BLaER1 treated with 17β-estradiol and CSF1 and Interleukin-3, amounts not matched to agents 10 nM and 100 nM (cell line): ENCODE measurements around the gene PDGFB.
A peak's percentile ranks its signal among the peaks of the same experiment; 100 is the strongest.

Experiments
- H3K27ac ChIP-seq, 11 experiments: shearing (Covaris generic); formaldehyde crosslinking; 2 replicates each; pipeline ENCODE4 v1.8.1; 2022
- H3K27me3 ChIP-seq, 11 experiments: shearing (Covaris generic); formaldehyde crosslinking; 2 replicates each; pipeline ENCODE4 v1.8.1; 2022
- H3K36me3 ChIP-seq, 11 experiments: shearing (Covaris generic); formaldehyde crosslinking; 2 replicates each; pipeline ENCODE4 v1.8.1; 2022
- H3K4me1 ChIP-seq, 10 experiments: shearing (Covaris generic); formaldehyde crosslinking; 2 replicates each; pipeline ENCODE4 v1.8.1; 2022
- H3K4me2 ChIP-seq, 11 experiments: shearing (Covaris generic); formaldehyde crosslinking; 2 replicates each; pipeline ENCODE4 v1.8.1; 2022
- H3K4me3 ChIP-seq, 10 experiments: shearing (Covaris generic); formaldehyde crosslinking; 2 replicates each; pipeline ENCODE4 v1.8.1; 2022
- H3K9ac ChIP-seq, 11 experiments: shearing (Covaris generic); formaldehyde crosslinking; 2 replicates each; pipeline ENCODE4 v1.8.1; 2022
- H3K9me3 ChIP-seq, 11 experiments: shearing (Covaris generic); formaldehyde crosslinking; replicated peaks in 1 of 11; 2 replicates each; pipeline ENCODE4 v1.8.1; 2022
- H4K20me1 ChIP-seq, 11 experiments: shearing (Covaris generic); formaldehyde crosslinking; 2 replicates each; pipeline ENCODE4 v1.8.1; 2022
- Cebpa-rat ChIP-seq, 11 experiments: shearing (Covaris generic); IDR thresholded peaks; 2 replicates each; pipeline ENCODE4 v1.8.1; 2022

The PDGFB gene

DNA sequence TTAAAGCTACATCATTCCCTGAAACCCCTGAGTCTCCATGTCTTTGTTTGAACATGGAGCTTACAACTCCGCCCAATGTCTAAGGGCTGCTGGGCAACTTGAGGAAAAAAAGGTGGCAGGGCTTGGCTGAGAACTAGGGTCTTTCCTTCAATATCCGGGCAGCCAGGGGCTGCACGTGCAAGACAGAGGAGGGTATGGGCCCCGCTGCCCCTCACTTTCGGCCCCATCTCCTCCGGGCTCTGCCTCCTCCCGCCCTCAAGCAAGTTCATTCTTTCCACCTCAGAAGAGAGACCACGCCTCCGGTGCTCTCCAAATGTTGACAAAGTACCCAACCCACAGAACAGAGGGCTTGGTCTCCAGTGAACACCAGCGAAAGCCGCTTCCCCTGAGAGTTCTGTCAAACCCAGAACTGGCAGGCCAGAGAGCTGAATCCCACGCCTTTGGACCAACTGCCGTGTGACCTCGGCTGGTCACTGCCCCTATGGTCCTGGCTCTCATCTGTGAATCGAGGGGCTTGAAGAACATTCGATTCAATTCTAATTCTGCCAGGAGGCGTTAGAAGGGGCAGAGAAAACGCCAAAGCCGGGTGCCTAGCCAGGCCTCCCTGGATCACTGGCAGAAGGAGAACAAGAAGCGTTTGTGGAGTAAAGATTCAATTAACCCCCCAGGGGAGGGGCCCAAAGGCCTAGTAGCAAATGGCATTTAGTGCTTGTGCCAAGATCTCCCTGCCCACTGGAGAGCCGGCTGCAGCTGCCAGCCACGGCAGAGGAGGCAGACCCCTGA is 7.3 kb downstream of the PDGFB start:
- Histone ChIP-seq H3K9ac (no peak overlapping the region), H3K27me3 (peaks cover 97 to 100% (median 99%) of the 10 kb centered on the region in 11 experiments), H3K27ac (no peak overlapping the region), H3K4me2 (peak overlapping the region; percentile 63 to 92 (median 83)), H4K20me1 (peaks cover 0 to 100% (median 97%) of the 10 kb centered on the region in 11 experiments; a peak in 20 of 22 replicates), H3K4me1 (peaks cover 48 to 78% (median 63%) of the 10 kb centered on the region in 10 experiments), H3K9me3 (no peaks in the 10 kb centered on the region), H3K36me3 (no peaks in the 10 kb centered on the region), H3K4me3 (peak overlapping the region in 2 of 10 experiments; percentile 17 to 24; a peak in 3 of 20 replicates)
- TF ChIP-seq Cebpa-rat (IDR thresholded peaks at IDR 0.05) = no peak

DNA sequence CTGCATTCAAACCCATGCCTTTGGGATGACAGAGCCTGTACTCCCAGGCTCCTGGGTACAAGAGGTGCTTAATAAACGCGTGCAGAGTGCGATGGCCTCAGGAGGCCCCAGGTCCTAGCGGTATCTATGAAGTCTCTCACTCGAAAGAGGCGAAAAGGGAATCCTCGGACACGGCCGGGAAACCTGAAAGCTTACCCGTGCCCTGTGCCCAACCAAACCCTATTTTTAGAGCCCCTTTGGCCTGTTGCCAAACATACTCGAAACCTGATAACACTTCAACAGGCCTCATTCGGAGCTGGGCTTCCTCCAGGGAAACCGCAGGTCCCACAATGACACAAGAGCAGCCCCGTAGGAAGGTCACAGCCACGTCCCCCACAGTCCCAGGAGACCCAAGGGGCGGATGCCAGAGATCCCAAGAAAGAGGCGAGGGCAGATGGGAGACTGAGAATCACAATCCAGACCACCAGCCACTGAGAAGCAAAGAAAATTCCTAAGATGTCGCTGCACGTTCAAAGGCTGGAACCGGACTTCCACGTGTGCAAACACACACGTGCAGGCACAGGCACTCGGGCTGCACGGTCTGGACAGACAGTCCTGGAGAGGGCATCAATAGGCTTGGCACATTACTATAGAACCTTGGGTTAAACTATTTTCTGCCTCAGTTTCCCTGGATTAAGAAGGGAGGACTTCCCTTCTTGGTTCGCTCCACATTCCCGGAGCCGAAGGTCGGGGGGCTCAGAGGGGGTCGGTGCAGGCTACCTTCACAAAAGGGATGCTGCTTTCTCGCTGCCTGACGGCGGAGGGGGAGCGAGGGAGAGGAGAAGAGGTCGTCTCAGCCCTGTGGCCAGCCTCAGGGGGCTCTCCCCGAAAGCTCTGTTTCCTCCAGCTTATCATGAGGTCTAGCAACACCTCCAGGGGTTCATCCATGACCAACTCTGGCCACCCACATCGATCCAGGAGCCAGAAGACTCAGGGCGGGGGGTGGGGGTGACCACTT is 8.2 kb downstream of the PDGFB start:
- Histone ChIP-seq H3K27me3 (peaks cover 97 to 100% (median 99%) of the 10 kb centered on the region in 11 experiments), H3K4me2 (peak overlapping the region; percentile 63 to 92 (median 83)), H4K20me1 (peaks cover 0 to 100% (median 97%) of the 10 kb centered on the region in 11 experiments; a peak in 20 of 22 replicates), H3K9ac (no peak overlapping the region), H3K9me3 (no peaks in the 10 kb centered on the region), H3K4me1 (peaks cover 45 to 72% (median 59%) of the 10 kb centered on the region in 10 experiments), H3K4me3 (peak overlapping the region in 2 of 10 experiments; percentile 17 to 24; a peak in 4 of 20 replicates), H3K27ac (no peak overlapping the region), H3K36me3 (no peaks in the 10 kb centered on the region)
- peak in 3 of 11 experiments; percentile 58 to 75 (median 74); a peak in 6 of 22 replicates for TF ChIP-seq Cebpa-rat (IDR thresholded peaks at IDR 0.05)

DNA sequence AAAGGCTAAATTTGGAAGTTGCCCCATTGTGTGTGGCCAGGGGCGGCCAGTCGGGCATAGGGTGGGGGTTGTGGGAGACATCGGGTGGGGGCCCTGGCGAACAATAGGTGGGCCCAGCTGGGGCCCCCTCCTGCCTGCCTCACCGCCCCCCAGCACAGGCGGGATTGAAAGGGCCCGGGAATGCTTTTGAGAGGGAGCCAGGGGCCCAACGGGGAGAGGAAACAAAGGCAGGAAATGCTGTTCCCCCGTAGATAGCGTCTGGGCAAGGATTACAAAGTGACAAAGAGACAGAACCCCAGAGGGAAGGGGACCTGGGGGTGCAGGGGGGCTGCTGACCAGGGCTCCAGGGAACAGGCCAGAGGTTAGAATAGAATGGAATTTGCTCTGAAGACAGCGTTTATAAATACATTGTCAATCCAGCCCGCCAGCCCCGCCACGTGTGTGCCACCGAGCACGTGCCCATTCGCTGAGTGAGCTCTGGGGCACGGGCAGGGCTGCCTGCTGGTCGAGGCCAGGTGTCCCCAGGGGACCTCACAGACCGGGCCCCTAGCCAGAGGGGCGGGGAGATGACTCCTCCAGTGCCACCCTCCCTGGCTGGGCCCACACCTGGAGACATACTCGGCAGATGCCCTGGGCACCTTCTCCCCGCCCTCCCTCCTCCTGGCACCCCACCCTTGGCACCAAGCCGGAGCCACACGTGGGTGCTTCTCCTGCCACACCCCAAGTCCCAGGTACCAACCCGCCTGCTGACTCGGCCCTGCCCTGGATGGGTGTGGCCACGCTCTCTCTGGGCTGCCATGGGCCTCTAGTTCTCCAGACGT is 9.7 kb downstream of the PDGFB start:
- Histone ChIP-seq H3K4me2 (peak overlapping the region; percentile 41 to 92 (median 83); a peak in 21 of 22 replicates), H3K4me1 (peaks cover 46 to 71% (median 55%) of the 10 kb centered on the region in 10 experiments), H3K4me3 (no peak overlapping the region; a peak in 1 of 20 replicates), H3K9me3 (no peaks in the 10 kb centered on the region), H3K27ac (no peak overlapping the region), H4K20me1 (peaks cover 0 to 100% (median 97%) of the 10 kb centered on the region in 11 experiments; a peak in 20 of 22 replicates), H3K9ac (no peak overlapping the region), H3K36me3 (no peaks in the 10 kb centered on the region), H3K27me3 (peaks cover 97 to 100% (median 99%) of the 10 kb centered on the region in 11 experiments)
- TF ChIP-seq Cebpa-rat (IDR thresholded peaks at IDR 0.05) = no peak

DNA sequence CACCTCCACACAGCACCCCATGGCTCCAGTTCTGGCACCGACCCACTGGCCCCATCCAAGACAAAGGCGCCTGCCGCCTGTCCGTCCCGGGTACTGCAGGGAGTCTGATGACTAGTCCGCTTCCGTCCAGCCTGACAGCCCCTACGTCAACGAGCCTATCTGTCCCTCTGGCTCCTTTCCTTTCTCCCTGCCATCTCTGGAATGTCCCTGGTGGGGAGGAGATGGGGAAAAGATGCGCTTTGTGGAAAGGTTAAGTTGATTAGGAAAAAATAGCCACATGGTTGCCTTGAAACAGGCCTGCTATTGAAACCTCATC is 10.4 kb downstream of the PDGFB start:
- Histone ChIP-seq H3K36me3 (no peaks in the 10 kb centered on the region), H3K4me1 (peaks cover 43 to 68% (median 50%) of the 10 kb centered on the region in 10 experiments), H4K20me1 (peaks cover 0 to 100% (median 97%) of the 10 kb centered on the region in 11 experiments; a peak in 20 of 22 replicates), H3K4me2 (peak overlapping the region in 5 of 11 experiments; percentile 41 to 92 (median 83); a peak in 7 of 22 replicates), H3K9me3 (no peaks in the 10 kb centered on the region), H3K9ac (no peak overlapping the region), H3K27ac (no peak overlapping the region), H3K27me3 (peaks cover 97 to 100% (median 99%) of the 10 kb centered on the region in 11 experiments), H3K4me3 (no peak overlapping the region)
- TF ChIP-seq Cebpa-rat (IDR thresholded peaks at IDR 0.05) = no peak

DNA sequence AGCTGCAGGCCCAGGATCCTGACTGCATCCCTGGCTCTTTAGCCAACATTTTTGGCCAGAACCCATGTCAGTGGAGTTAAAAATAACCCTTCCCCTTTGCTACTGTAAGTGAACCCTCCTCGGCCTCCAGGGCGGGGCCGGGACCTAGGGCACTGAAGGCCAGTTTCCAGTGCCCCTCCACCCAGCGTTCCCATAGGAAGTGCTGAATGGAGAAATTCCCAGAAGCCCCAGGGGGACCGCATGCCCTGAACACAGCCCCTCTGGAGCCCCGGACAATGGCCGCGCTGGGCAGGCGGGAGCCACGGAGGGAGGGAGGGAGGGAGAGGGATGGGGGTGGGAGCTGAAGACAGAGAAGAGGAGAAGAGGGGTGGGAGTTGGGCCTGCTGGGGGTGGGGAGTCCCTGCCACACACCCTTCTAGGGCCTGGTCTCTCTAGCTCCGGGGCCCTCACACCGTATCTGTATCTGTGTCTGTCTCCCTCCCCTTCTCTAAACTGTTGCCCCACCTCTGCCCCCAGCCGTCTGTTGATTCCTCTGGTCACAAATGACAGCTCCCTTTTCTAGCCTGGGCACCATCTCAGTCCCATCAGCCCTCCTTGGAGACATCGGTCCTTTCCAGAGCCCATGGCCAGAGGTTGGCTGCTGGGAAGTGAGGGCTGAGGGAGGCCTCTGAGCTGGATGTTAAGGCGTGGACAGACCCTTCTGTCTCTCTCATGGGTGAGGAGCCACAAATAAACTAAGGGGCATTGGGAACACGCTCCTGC is 10.9 kb downstream of the PDGFB start:
- H3K4me2 ChIP-seq = peak overlapping the region in 4 of 11 experiments; percentile 10 to 41 (median 17); a peak in 5 of 22 replicates
- H3K27ac ChIP-seq = no peak overlapping the region
- H3K9ac ChIP-seq = no peak overlapping the region
- H3K9me3 ChIP-seq = no peaks in the 10 kb centered on the region
- no peak for TF ChIP-seq Cebpa-rat (IDR thresholded peaks at IDR 0.05)
- H3K4me1 ChIP-seq = peaks cover 43 to 67% (median 50%) of the 10 kb centered on the region in 10 experiments
- H3K27me3 ChIP-seq = peaks cover 97 to 100% (median 99%) of the 10 kb centered on the region in 11 experiments
- no peaks in the 10 kb centered on the region for H3K36me3 ChIP-seq
- H4K20me1 ChIP-seq = peaks cover 0 to 100% (median 95%) of the 10 kb centered on the region in 11 experiments; a peak in 20 of 22 replicates
- H3K4me3 ChIP-seq = no peak overlapping the region

DNA sequence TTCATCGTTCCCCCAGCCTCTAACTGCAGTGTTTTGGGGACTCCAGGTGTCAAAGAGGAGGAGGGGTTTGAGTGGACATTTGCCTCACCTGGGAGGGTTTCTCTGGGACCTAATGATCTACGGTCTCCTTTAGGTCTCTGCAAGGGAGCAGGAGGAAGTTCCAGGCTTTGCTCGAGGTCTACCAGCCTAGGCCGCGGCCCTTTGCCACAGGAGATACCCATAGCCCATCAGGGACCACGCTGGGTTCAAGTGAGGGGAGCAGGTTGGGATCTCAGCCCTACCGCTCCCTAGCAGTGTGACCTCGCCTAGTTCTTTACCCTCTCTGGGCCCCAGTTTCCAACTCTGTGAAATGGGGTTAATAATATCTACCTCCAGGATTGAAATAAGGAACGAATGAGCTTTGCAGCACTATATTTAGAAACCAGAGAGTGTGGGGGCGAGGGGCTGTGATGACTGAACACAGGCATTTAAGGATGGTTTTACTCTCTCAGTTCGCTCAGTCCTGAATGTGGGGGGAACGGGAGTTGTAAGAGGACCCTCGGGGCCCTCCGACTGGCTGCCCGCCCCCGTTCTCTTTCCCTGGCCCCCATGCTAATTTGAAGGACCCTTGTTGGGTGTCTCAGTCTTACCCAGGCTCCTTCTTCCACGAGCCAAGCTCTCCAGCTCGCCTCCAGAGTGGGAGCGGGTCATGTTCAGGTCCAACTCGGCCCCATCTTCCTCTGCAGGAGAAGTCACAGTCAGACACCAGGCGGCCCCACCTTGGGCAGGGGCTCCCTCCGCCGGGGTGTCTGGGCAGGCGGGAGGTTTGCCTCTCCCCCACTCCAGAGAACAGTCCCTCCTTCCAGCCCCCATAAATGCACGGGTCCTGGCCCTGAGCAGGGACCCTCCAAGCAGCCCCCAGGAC is 11.7 kb downstream of the PDGFB start:
- Histone ChIP-seq H3K9ac (no peak overlapping the region), H3K27me3 (peaks cover 97 to 100% (median 99%) of the 10 kb centered on the region in 11 experiments), H3K9me3 (no peaks in the 10 kb centered on the region), H3K4me3 (no peak overlapping the region), H4K20me1 (peaks cover 0 to 97% (median 87%) of the 10 kb centered on the region in 11 experiments; a peak in 20 of 22 replicates), H3K4me2 (peak overlapping the region in 4 of 11 experiments; percentile 10 to 40 (median 17); a peak in 5 of 22 replicates), H3K36me3 (no peaks in the 10 kb centered on the region), H3K27ac (no peak overlapping the region), H3K4me1 (peaks cover 42 to 67% (median 49%) of the 10 kb centered on the region in 10 experiments)
- TF ChIP-seq Cebpa-rat (IDR thresholded peaks at IDR 0.05) = no peak

DNA sequence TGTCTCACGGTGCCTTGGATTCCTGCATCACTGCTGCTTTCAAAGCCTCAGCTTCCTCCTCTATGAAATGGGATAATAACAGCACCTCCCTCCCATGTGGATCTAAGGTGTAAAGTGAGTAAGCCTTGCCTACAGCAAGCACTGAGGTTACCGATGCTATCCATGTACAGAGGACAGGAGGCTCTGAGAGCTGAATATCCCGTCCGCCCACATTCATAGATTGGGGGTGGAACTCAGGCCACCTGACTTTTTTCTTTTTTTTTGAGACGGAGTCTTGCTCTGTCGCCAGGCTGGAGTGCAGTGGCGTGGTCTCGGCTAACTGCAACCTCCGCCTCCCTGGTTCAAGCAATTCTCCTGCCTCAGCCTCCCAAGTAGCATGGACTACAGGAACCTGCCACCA is 12.5 kb downstream of the PDGFB start:
- Histone ChIP-seq H3K36me3 (no peaks in the 10 kb centered on the region), H3K4me3 (no peak overlapping the region), H3K9ac (no peak overlapping the region), H3K4me2 (no peak overlapping the region), H3K9me3 (no peaks in the 10 kb centered on the region), H4K20me1 (peaks cover 0 to 97% (median 84%) of the 10 kb centered on the region in 11 experiments; a peak in 20 of 22 replicates), H3K4me1 (peaks cover 34 to 63% (median 41%) of the 10 kb centered on the region in 10 experiments), H3K27me3 (peaks cover 97 to 100% (median 99%) of the 10 kb centered on the region in 11 experiments), H3K27ac (no peak overlapping the region)
- TF ChIP-seq Cebpa-rat (IDR thresholded peaks at IDR 0.05) = no peak
